Measurements from ENCODE around the gene MIER2.
A peak's percentile ranks its signal among the peaks of the same experiment; 100 is the strongest.
"Not testable (repeated sequence)": the region's sequence is repeated elsewhere in the genome, so short reads cannot be mapped to it uniquely, and the experiment has no call there.

Gene MIER2

GRCh38 chr19:344625-345319 lies at the start of gene MIER2:
MIER2 (minus strand) TSS chr19:344796; CDS start chr19:344782, 14 bp downstream.
- DNase-seq (ENCODE audit: low read depth in 2 of 2, low spot score in 1 of 2): peak; percentile 76 to 88

- DNase-seq (ENCODE audit: low read depth in 2 of 2, low spot score in 1 of 2): not testable (repeated sequence)
Measured at GRCh38 chr19:393560-393959, 49.0 kb upstream of the MIER2 start.

- DNase-seq (ENCODE audit: low read depth in 2 of 2, low spot score in 1 of 2): no peak
Measured at GRCh38 chr19:392375-392970, 47.9 kb upstream of the MIER2 start.

GRCh38 chr19:391726-392374 lies 47.3 kb upstream of the MIER2 start:
- no peak for DNase-seq (ENCODE audit: low read depth in 2 of 2, low spot score in 1 of 2)

- DNase-seq (ENCODE audit: low read depth in 2 of 2, low spot score in 1 of 2): no peak
Measured at GRCh38 chr19:391207-391557, 46.6 kb upstream of the MIER2 start.

GRCh38 chr19:390386-391206 lies 46.0 kb upstream of the MIER2 start:
- no peak for DNase-seq (ENCODE audit: low read depth in 2 of 2, low spot score in 1 of 2)

GRCh38 chr19:389935-390289 lies 45.3 kb upstream of the MIER2 start:
- no peak for DNase-seq (ENCODE audit: low read depth in 2 of 2, low spot score in 1 of 2)

GRCh38 chr19:389255-389934 lies 44.8 kb upstream of the MIER2 start:
- no peak for DNase-seq (ENCODE audit: low read depth in 2 of 2, low spot score in 1 of 2)

GRCh38 chr19:388691-389090 lies 44.1 kb upstream of the MIER2 start:
- no peak for DNase-seq (ENCODE audit: low read depth in 2 of 2, low spot score in 1 of 2)

GRCh38 chr19:387777-388176 lies 43.2 kb upstream of the MIER2 start:
- DNase-seq (ENCODE audit: low read depth in 2 of 2, low spot score in 1 of 2): no peak

- not testable (repeated sequence) for DNase-seq (ENCODE audit: low read depth in 2 of 2, low spot score in 1 of 2)
Measured at GRCh38 chr19:386632-387301, 42.2 kb upstream of the MIER2 start.

GRCh38 chr19:386189-386588 lies 41.6 kb upstream of the MIER2 start:
- not testable (repeated sequence) for DNase-seq (ENCODE audit: low read depth in 2 of 2, low spot score in 1 of 2)

GRCh38 chr19:384799-385169 lies 40.2 kb upstream of the MIER2 start:
- DNase-seq (ENCODE audit: low read depth in 2 of 2, low spot score in 1 of 2): no peak

GRCh38 chr19:383922-384798 lies 39.6 kb upstream of the MIER2 start:
- no peak for DNase-seq (ENCODE audit: low read depth in 2 of 2, low spot score in 1 of 2)

GRCh38 chr19:383040-383439 lies 38.4 kb upstream of the MIER2 start:
- no peak for DNase-seq (ENCODE audit: low read depth in 2 of 2, low spot score in 1 of 2)

GRCh38 chr19:382578-382977 lies 38.0 kb upstream of the MIER2 start:
- not testable (repeated sequence) for DNase-seq (ENCODE audit: low read depth in 2 of 2, low spot score in 1 of 2)

- DNase-seq (ENCODE audit: low read depth in 2 of 2, low spot score in 1 of 2): not testable (repeated sequence)
Measured at GRCh38 chr19:381901-382300, 37.3 kb upstream of the MIER2 start.

- not testable (repeated sequence) for DNase-seq (ENCODE audit: low read depth in 2 of 2, low spot score in 1 of 2)
Measured at GRCh38 chr19:380618-381219, 36.1 kb upstream of the MIER2 start.

- DNase-seq (ENCODE audit: low read depth in 2 of 2, low spot score in 1 of 2): no peak
Measured at GRCh38 chr19:379796-380195, 35.2 kb upstream of the MIER2 start.

All from stimulated activated CD8-positive, alpha-beta memory T cell treated with anti-CD3 and anti-CD28 coated beads, Interleukin-4, amount 100 ng/mL, for 4 hours (primary cell).